CD14-positive monocyte (primary cell): ENCODE measurements around the gene PARL. TPM values are rescaled to one million over a fixed set of nuclear protein-coding genes. Genes with fewer than 3 reads are reported as not detected.

ENCODE experiments used
- DNase-seq, 3 donors: peaks; one replicate each; pipeline ENCODE4 v3.0.0-alpha.2; 2011 to 2022
- H2AFZ ChIP-seq: 2 replicates; pipeline ENCODE4 v1.6.0; 2012; ENCODE audit warnings: mild to moderate bottlenecking, low read depth, low read length, inconsistent platforms; ENCODE audit not compliant: insufficient read depth, poor library complexity, severe bottlenecking
- H3K27ac ChIP-seq, 2 donors: 1 replicate in 1 of 2; 2 replicates in 1 of 2; pipeline ENCODE4 v1.5.1; 2012 to 2013; ENCODE audit warnings: low read length in 2 of 2, control low read depth in 1 of 2, inconsistent platforms in 1 of 2, low read depth in 1 of 2, mild to moderate bottlenecking in 1 of 2
- H3K27me3 ChIP-seq, 2 donors: one replicate each; pipeline versions ENCODE4 v1.6.0 to v1.6.1; 2011 to 2013; ENCODE audit warnings: low read length in 2 of 2; ENCODE audit not compliant: control insufficient read depth in 2 of 2, insufficient read depth in 2 of 2
- H3K36me3 ChIP-seq, 2 donors: replicated peaks in 1 of 2; 1 replicate in 1 of 2; 2 replicates in 1 of 2; pipeline versions ENCODE4 v1.5.1 to v1.6.1; 2012 to 2013; ENCODE audit warnings: low read length in 2 of 2, control low read depth in 1 of 2, inconsistent platforms in 1 of 2, mild to moderate bottlenecking in 1 of 2; ENCODE audit not compliant: insufficient read depth in 2 of 2, control insufficient read depth in 1 of 2
- H3K4me1 ChIP-seq, 2 donors: 1 replicate in 1 of 2; 2 replicates in 1 of 2; pipeline versions ENCODE4 v1.5.1 to v1.6.1; 2012 to 2013; ENCODE audit warnings: low read length in 2 of 2, control low read depth in 1 of 2, inconsistent platforms in 1 of 2, mild to moderate bottlenecking in 1 of 2, moderate library complexity in 1 of 2; ENCODE audit not compliant: insufficient read depth in 2 of 2, control insufficient read depth in 1 of 2
- H3K4me2 ChIP-seq: replicated peaks from 2 replicates; pipeline ENCODE3; 2012; ENCODE audit warnings: low read length, moderate library complexity, mild to moderate bottlenecking; ENCODE audit not compliant: poor library complexity, severe bottlenecking; ENCODE audit errors: extremely low read depth
- H3K4me3 ChIP-seq, 3 experiments: fragments of 200-600 bp in 1 of 3; sonication (generic) in 1 of 3; replicated peaks in 1 of 3; 1 replicate in 2 of 3; 2 replicates in 1 of 3; pipeline ENCODE4 v1.5.1; 2011 to 2013; ENCODE audit warnings: low read length in 3 of 3, mild to moderate bottlenecking in 3 of 3, control low read depth in 2 of 3, low read depth in 2 of 3, inconsistent platforms in 1 of 3, moderate library complexity in 1 of 3
- H3K79me2 ChIP-seq: 2 replicates; pipeline ENCODE4 v1.6.0; 2012; ENCODE audit warnings: mild to moderate bottlenecking, control low read depth, inconsistent platforms, low read length, moderate library complexity; ENCODE audit not compliant: insufficient read depth
- H3K9ac ChIP-seq: 2 replicates; pipeline ENCODE4 v1.6.0; 2017; ENCODE audit warnings: low read length, mild to moderate bottlenecking; ENCODE audit not compliant: insufficient read depth, poor library complexity, severe bottlenecking
- H3K9me3 ChIP-seq, 2 donors: replicated peaks in 1 of 2; 1 replicate in 1 of 2; 2 replicates in 1 of 2; pipeline versions ENCODE4 v1.5.1 to v1.6.1; 2012 to 2013; ENCODE audit warnings: low read length in 2 of 2, control low read depth in 1 of 2; ENCODE audit not compliant: control insufficient read depth in 1 of 2, insufficient read depth in 1 of 2
- H4K20me1 ChIP-seq: 2 replicates; pipeline ENCODE4 v1.6.0; 2012; ENCODE audit warnings: mild to moderate bottlenecking, low read length, control low read depth, moderate library complexity; ENCODE audit not compliant: insufficient read depth
- H3K27ac Mint-ChIP-seq, 7 donors: one replicate each; pipeline ENCODE4 v1.8.0; 2020; ENCODE audit warnings: mild to moderate bottlenecking in 7 of 7, mixed read lengths in 7 of 7, moderate library complexity in 6 of 7, inconsistent platforms in 2 of 7
- H3K27me3 Mint-ChIP-seq, 3 donors: one replicate each; pipeline ENCODE4 v1.8.0; 2021 to 2022; ENCODE audit warnings: low read depth in 3 of 3, mild to moderate bottlenecking in 3 of 3, mixed read lengths in 3 of 3, moderate library complexity in 3 of 3, inconsistent platforms in 1 of 3
- H3K36me3 Mint-ChIP-seq, 2 donors: one replicate each; pipeline ENCODE4 v1.8.0; 2020; ENCODE audit warnings: mixed read lengths in 2 of 2, inconsistent platforms in 1 of 2, mild to moderate bottlenecking in 1 of 2
- H3K4me1 Mint-ChIP-seq: one replicate; pipeline ENCODE4 v1.8.0; 2020; ENCODE audit warnings: mild to moderate bottlenecking, mixed read lengths
- H3K4me3 Mint-ChIP-seq, 2 donors: one replicate each; pipeline ENCODE4 v1.8.0; 2020; ENCODE audit warnings: mild to moderate bottlenecking in 2 of 2, mixed read lengths in 2 of 2, moderate library complexity in 1 of 2
- H3K9me3 Mint-ChIP-seq, 7 donors: one replicate each; pipeline ENCODE4 v1.8.0; 2020 to 2022; ENCODE audit warnings: mixed read lengths in 7 of 7, mild to moderate bottlenecking in 6 of 7, moderate library complexity in 6 of 7, inconsistent platforms in 2 of 7
- WGBS: methylation state at CpG from one replicate; pipeline ENCODE4 v1.1.5; 2013; ENCODE audit warnings: missing lambda C conversion rate; ENCODE audit not compliant: insufficient coverage; 5-methylcytosine and 5-hydroxymethylcytosine counted together
- intact Hi-C, 2 donors: fragments of 100-400 bp; cut with micrococcal nuclease; formaldehyde crosslinking; loops; one replicate each; pipeline versions ENCODE4 v1.15.0 to v1.15.1; 2023
- polyA plus RNA-seq, 3 donors: library from polyadenylated mRNA; depleted of rRNA in 1 of 3; unstranded in 2 of 3; stranded (reverse) in 1 of 3; fragments of 300-500 nt in 2 of 3; fragments of >200 nt in 1 of 3; fragmentation: Illumina TruSeq in 2 of 3; gene quantifications; 1 replicate in 2 of 3; 2 replicates in 1 of 3; pipeline ENCODE4 v1.2.3, GENCODE V29; 2012 to 2021
- TF ChIP-seq, protein P1 (sequence below): fragments of 200-600 bp; IDR thresholded peaks from one replicate; pipeline ENCODE4 v1.8.0; 2022; ENCODE audit warnings: antibody characterized with exemption, mild to moderate bottlenecking

Gene PARL
- polyA plus RNA-seq, 3 donors: 65.6 to 196 (median 155) TPM

DNA sequence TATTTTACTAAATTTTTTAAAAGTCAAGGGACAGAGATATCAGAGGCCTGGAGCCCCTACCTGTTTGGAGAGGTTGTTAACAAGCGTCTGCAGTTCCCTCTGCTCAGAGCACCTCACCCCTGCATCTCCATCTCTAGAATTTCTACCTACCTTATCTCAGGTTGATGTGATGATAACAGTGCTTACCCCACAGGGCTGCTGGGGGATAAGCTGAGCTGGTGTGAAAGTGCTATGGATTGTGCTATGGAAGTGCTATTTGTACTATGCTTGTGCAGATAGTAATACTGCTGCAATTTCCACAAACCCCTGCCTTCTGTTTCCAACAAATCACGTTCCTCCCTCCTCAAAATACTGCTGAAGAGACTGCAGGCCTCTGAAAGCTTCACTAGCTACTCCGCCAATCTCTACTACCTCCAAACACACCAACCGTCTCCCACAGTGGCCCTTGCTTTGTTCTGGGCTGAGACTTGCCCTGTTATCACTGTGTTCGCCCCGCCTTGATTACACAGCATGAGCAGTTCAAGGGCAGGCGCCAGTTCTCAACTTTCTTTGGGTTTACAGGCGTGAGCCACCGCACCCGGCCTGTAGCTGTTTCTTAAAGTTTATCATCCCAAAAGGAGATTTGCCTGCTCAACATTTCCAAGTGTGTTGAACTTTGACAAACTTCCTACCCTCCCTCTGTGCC lies 28.4 kb upstream of the PARL start:
- peaks cover 2 to 9% (median 5%) of the 10 kb centered on the region in 3 donors for H3K27me3 Mint-ChIP-seq
- H3K36me3 ChIP-seq: no peaks in the 10 kb centered on the region
- no peaks in the 10 kb centered on the region for H3K9me3 ChIP-seq
- H3K27me3 ChIP-seq: no peaks in the 10 kb centered on the region
- no peaks in the 10 kb centered on the region for H3K9me3 Mint-ChIP-seq
- DNase-seq: no peak
- TF ChIP-seq, protein P1, sequence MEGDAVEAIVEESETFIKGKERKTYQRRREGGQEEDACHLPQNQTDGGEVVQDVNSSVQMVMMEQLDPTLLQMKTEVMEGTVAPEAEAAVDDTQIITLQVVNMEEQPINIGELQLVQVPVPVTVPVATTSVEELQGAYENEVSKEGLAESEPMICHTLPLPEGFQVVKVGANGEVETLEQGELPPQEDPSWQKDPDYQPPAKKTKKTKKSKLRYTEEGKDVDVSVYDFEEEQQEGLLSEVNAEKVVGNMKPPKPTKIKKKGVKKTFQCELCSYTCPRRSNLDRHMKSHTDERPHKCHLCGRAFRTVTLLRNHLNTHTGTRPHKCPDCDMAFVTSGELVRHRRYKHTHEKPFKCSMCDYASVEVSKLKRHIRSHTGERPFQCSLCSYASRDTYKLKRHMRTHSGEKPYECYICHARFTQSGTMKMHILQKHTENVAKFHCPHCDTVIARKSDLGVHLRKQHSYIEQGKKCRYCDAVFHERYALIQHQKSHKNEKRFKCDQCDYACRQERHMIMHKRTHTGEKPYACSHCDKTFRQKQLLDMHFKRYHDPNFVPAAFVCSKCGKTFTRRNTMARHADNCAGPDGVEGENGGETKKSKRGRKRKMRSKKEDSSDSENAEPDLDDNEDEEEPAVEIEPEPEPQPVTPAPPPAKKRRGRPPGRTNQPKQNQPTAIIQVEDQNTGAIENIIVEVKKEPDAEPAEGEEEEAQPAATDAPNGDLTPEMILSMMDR: no peak
- intact Hi-C loops: no loop called here
- no peak overlapping the region for H2AFZ ChIP-seq
- H4K20me1 ChIP-seq: no peaks in the 10 kb centered on the region
- no peaks in the 10 kb centered on the region for H3K4me1 ChIP-seq
- WGBS: 93% methylated on average over 9 of the region's 10 CpGs
- no peak overlapping the region for H3K4me3 ChIP-seq
- no peak overlapping the region for H3K9ac ChIP-seq
- no peak overlapping the region for H3K27ac Mint-ChIP-seq
- no peaks in the 10 kb centered on the region for H3K4me1 Mint-ChIP-seq
- no peaks in the 10 kb centered on the region for H3K79me2 ChIP-seq
- H3K36me3 Mint-ChIP-seq: no peaks in the 10 kb centered on the region
- no peak overlapping the region for H3K4me2 ChIP-seq
- H3K4me3 Mint-ChIP-seq: no peak overlapping the region
- no peak overlapping the region for H3K27ac ChIP-seq

DNA sequence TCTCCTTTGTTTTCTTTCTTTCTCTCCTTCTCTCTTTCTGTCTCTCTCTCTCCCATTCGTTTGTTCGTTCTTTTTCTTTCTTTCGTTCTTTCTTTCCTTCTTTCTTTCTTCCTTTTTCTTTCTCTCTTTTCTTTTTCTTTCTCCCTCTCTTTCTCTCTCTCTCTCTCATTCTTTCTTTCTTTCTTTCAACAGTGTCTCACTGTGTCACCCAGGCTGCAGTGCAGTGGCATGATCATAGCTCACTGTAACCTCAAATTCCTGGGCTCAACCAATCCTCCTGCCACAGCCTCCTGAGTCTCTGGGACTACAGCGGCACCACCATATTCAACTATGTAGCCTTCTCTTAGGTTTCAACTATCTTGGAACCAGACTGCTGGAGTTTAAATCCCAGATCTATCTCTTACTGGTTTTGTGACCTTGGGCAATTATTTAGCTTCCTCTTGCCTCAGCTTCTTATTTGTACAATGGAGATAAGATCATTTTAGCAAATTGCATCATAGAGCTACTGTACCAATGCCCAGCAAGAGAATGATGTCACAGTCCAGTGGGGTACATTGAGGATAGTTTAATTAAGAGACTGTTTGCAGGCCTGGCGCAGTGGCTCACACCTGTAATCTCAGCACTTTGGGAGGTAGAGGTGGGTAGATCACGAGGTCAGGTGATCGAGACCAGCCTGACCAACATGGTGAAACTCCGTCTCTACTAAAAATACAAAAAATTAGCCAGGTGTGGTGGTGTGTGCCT lies 27.3 kb upstream of the PARL start:
- Mint-ChIP-seq H3K4me3 (no peak overlapping the region), H3K27me3 (peaks cover 5 to 11% (median 5%) of the 10 kb centered on the region in 3 donors), H3K27ac (no peak overlapping the region), H3K4me1 (no peaks in the 10 kb centered on the region), H3K9me3 (no peaks in the 10 kb centered on the region), H3K36me3 (no peaks in the 10 kb centered on the region)
- Histone ChIP-seq H3K9ac (no peak overlapping the region), H3K9me3 (no peaks in the 10 kb centered on the region), H3K36me3 (no peaks in the 10 kb centered on the region), H4K20me1 (no peaks in the 10 kb centered on the region), H3K4me1 (no peaks in the 10 kb centered on the region), H3K79me2 (no peaks in the 10 kb centered on the region), H3K27me3 (no peaks in the 10 kb centered on the region), H3K27ac (no peak overlapping the region), H2AFZ (no peak overlapping the region), H3K4me3 (no peak overlapping the region), H3K4me2 (no peak overlapping the region)
- intact Hi-C loops: no loop called here
- no peak for DNase-seq
- TF ChIP-seq, protein P1: no peak
- 95% methylated on average over 4 of the region's 8 CpGs for WGBS
